ENCODE results near the gene SLC39A11.

- TF ChIP-seq, protein P1, sequence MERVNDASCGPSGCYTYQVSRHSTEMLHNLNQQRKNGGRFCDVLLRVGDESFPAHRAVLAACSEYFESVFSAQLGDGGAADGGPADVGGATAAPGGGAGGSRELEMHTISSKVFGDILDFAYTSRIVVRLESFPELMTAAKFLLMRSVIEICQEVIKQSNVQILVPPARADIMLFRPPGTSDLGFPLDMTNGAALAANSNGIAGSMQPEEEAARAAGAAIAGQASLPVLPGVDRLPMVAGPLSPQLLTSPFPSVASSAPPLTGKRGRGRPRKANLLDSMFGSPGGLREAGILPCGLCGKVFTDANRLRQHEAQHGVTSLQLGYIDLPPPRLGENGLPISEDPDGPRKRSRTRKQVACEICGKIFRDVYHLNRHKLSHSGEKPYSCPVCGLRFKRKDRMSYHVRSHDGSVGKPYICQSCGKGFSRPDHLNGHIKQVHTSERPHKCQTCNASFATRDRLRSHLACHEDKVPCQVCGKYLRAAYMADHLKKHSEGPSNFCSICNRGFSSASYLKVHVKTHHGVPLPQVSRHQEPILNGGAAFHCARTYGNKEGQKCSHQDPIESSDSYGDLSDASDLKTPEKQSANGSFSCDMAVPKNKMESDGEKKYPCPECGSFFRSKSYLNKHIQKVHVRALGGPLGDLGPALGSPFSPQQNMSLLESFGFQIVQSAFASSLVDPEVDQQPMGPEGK (CRISPR knock-in tag; IDR thresholded peaks at IDR 0.05; ENCODE audit: borderline replicate concordance): no peak
- TF ChIP-seq ZC3H10 (CRISPR knock-in tag; IDR thresholded peaks at IDR 0.05) (no peak), ZNF8 (CRISPR knock-in tag; IDR thresholded peaks at IDR 0.05) (no peak), ZFP3 (CRISPR knock-in tag; IDR thresholded peaks at IDR 0.05) (no peak), RARB (CRISPR knock-in tag; IDR thresholded peaks at IDR 0.05) (no peak), ISL1 (CRISPR knock-in tag; IDR thresholded peaks at IDR 0.05) (no peak), OSR1 (CRISPR knock-in tag; IDR thresholded peaks at IDR 0.05) (no peak)
Observed at GRCh38 chr17:72886622-72887021, 205.9 kb downstream of the SLC39A11 start.

All from SK-N-SH treated with all-trans-retinoic acid at 6 μM for 48 hours (cell line).